IgD-negative memory B cell (primary cell): ENCODE data around the gene MTFR1L. TPM values are rescaled to one million over a fixed set of nuclear protein-coding genes. Genes with fewer than 3 reads are reported as not detected.

ENCODE experiments used
- H3K27ac Mint-ChIP-seq, 3 donors: one replicate each; pipeline ENCODE4 v1.8.0; 2020 to 2022; ENCODE audit warnings: mild to moderate bottlenecking in 3 of 3, mixed read lengths in 3 of 3, moderate library complexity in 1 of 3
- H3K27me3 Mint-ChIP-seq: one replicate; pipeline ENCODE4 v1.8.0; 2021; ENCODE audit warnings: mixed read lengths
- H3K36me3 Mint-ChIP-seq: one replicate; pipeline ENCODE4 v1.8.0; 2020; ENCODE audit warnings: mild to moderate bottlenecking, mixed read lengths
- H3K4me1 Mint-ChIP-seq, 3 donors: one replicate each; pipeline ENCODE4 v1.8.0; 2020 to 2022; ENCODE audit warnings: mixed read lengths in 3 of 3, mild to moderate bottlenecking in 1 of 3
- H3K4me3 Mint-ChIP-seq, 4 donors: one replicate each; pipeline ENCODE4 v1.8.0; 2020 to 2022; ENCODE audit warnings: mild to moderate bottlenecking in 4 of 4, mixed read lengths in 4 of 4, moderate library complexity in 3 of 4
- H3K9me3 Mint-ChIP-seq, 3 donors: one replicate each; pipeline ENCODE4 v1.8.0; 2020 to 2021; ENCODE audit warnings: mixed read lengths in 3 of 3, mild to moderate bottlenecking in 1 of 3
- polyA plus RNA-seq: library from polyadenylated mRNA; unstranded; fragments of 300-500 nt; fragmentation: Illumina TruSeq; gene quantifications from one replicate; pipeline ENCODE4 v1.2.3, GENCODE V29; 2021

The MTFR1L gene
- polyA plus RNA-seq, 1 donor from 2014 or later: 39.6 TPM

DNA sequence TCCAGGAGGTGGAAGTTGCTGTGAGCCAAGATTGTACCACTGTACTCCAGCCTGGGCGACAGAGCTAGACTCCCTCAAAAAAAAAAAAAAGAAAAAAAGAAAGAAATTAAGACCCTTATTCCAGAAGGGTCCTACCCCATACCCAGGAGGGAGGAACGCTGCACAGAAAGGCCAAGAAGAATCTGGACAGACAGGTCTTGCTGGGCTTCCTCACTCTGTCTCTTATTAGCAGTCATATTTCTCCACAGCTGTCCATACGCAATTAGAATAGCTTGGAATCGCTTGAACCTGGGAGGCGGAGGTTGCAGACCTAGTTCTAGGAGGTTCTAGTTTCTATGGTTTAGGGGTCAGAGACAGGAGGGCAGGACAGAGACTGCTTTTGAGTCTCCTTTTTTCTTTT, 58.9 kb downstream of the MTFR1L start:
- no peak overlapping the region for H3K27ac Mint-ChIP-seq
- no peak overlapping the region for H3K4me3 Mint-ChIP-seq
- no peaks in the 10 kb centered on the region for H3K9me3 Mint-ChIP-seq
- no peaks in the 10 kb centered on the region for H3K36me3 Mint-ChIP-seq
- H3K27me3 Mint-ChIP-seq: no peaks in the 10 kb centered on the region
- H3K4me1 Mint-ChIP-seq: peaks cover 0 to 8% (median 0%) of the 10 kb centered on the region in 3 donors

DNA sequence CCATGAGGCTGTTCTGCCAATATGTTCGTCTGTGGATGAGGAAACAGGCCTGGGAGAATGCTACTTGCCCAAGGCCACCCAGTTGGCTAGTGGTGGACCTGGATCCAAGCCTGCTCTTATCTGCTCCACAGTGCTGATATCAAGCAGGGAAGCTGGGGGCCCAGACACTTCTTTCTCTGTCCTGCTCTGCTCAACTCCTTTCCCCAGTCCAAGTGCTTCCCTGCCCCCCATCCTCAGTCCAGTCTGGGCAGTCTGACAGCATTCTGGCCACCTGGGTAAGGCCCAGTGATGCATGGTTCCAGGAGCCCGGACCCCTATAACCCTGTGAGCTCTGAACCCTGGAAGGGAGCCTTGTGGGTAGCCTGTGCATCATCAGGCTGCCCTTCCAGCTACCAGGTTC, 59.9 kb downstream of the MTFR1L start:
- Mint-ChIP-seq H3K27me3 (no peaks in the 10 kb centered on the region), H3K9me3 (no peaks in the 10 kb centered on the region), H3K27ac (no peak overlapping the region), H3K4me3 (no peak overlapping the region), H3K36me3 (no peaks in the 10 kb centered on the region), H3K4me1 (peaks cover 0 to 6% (median 0%) of the 10 kb centered on the region in 3 donors)

DNA sequence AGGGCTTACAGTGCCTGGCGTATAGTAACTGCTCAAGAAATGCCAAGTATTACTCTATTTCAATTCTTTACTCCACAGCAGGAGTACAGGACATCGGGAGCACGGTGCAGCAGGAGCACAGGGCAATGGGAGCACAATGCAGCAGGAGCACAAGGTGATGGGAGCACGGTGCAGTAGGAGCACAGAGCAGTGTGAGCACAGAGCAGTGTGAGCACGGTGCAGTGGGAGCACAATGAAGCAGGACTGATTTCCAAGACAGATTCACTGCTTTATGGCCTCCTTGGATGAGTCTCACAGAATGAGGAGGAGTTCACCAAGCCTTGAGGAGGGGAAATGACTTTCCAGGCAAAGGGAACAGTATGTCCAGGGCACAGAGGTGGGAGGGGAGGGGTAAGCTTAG, 60.8 kb downstream of the MTFR1L start:
- Mint-ChIP-seq H3K27ac (no peak overlapping the region), H3K4me1 (peaks cover 0 to 3% (median 0%) of the 10 kb centered on the region in 3 donors), H3K9me3 (no peaks in the 10 kb centered on the region), H3K4me3 (no peak overlapping the region), H3K27me3 (no peaks in the 10 kb centered on the region), H3K36me3 (no peaks in the 10 kb centered on the region)

DNA sequence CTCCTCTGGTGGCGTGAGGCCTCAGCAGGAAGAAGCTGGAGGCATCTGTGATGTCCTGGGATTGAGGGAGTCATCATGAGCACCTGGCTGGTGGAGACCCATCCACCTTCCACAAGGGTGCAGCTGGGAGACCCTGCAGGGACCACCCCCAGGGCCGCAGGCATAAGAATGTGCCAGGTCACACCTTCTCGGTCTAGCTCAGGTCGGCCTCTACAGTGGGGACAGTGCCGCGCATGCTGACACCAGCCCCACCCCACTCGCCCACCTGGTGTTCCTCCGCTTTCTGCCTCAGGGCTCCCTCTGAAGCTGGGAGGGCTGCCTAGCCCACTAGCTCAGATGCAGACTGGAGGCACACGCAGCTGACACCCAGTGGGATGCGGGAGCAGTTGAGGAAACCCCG, 61.5 kb downstream of the MTFR1L start:
- peaks cover 0 to 3% (median 0%) of the 10 kb centered on the region in 3 donors for H3K4me1 Mint-ChIP-seq

More for the DNA sequence above, 61.5 kb downstream of the MTFR1L start:
- Mint-ChIP-seq H3K27ac (no peak overlapping the region), H3K36me3 (no peaks in the 10 kb centered on the region), H3K27me3 (no peaks in the 10 kb centered on the region), H3K9me3 (no peaks in the 10 kb centered on the region), H3K4me3 (no peak overlapping the region)

Other genes with a start within 250 kb of the MTFR1L start
- 0.49 TPM for gene MAN1C1, start 203.2 kb upstream of the MTFR1L start, polyA plus RNA-seq
- 1.2 TPM for gene SELENON, start 19.8 kb upstream of the MTFR1L start, polyA plus RNA-seq
- gene AUNIP, start 39.5 kb downstream of the MTFR1L start, polyA plus RNA-seq: not detected
- gene PAQR7, start 55.8 kb downstream of the MTFR1L start, polyA plus RNA-seq: 0.73 TPM
- gene STMN1, start 86.5 kb downstream of the MTFR1L start, polyA plus RNA-seq: 47.4 TPM
- 8.6 TPM for gene PAFAH2, start 178.1 kb downstream of the MTFR1L start, polyA plus RNA-seq
- not detected for gene EXTL1, start 201.8 kb downstream of the MTFR1L start, polyA plus RNA-seq
- gene SLC30A2, start 226.2 kb downstream of the MTFR1L start, polyA plus RNA-seq: not detected
- not detected for gene TRIM63, start 247.7 kb downstream of the MTFR1L start, polyA plus RNA-seq